ENCODE data around the gene EFEMP2. TPM values are rescaled to one million over a fixed set of nuclear protein-coding genes. Genes with fewer than 3 reads are reported as not detected.
A peak's percentile ranks its signal among the peaks of the same experiment; 100 is the strongest.

EFEMP2 gene
- total RNA-seq, 1 experiment from 2014 or later, result 4.5 TPM

DNA sequence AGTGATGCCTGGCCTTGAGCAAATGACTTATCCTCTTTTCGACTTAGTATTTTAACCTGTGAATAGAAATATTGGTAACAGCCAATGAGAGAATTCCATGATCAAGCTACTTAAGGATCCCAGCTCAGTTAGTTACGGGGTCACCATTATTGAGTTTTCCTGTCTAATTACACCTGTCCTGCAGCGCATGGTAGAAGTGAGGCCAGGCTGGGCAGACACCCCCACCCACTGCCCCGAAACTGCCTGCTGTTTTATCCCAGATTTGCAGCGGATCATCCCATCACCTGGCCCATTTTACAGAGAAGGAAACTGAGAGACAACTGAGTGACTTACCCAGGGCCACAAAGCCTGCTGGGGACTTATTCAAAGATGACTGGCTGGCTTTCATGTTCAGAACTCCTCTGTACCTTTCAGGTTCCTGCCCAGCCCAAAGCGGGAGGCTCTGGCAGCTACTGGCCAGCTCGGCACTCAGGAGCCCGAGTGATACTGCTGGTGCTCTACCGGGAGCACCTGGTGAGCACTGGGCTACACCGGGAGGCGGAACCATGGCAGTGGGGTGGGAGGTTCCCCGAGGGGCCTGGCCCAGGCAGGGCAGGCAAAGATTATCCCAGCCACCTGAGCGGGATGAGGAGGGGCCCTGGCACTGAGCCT lies 10.9 kb downstream of the EFEMP2 start:
- Histone ChIP-seq H3K4me2 (ENCODE audit: low read length) (peak overlapping the region; percentile 98), H3K9me3 (ENCODE audit: low read length) (no peaks in the 10 kb centered on the region), H3K36me3 (ENCODE audit: low read depth, low read length) (peaks cover 20% of the 10 kb centered on the region; the same call in 1 of the 2 replicates), H3K4me3 (ENCODE audit: low read length) (peak overlapping the region; percentile 79), H4K20me1 (ENCODE audit: low read length) (peaks cover 9% of the 10 kb centered on the region), H3F3A (ENCODE audit: low read length, unreplicated experiment) (peaks cover 11% of the 10 kb centered on the region), H3K27ac (ENCODE audit: low read length) (no peak overlapping the region), H3K9me2 (replicated peaks; ENCODE audit: low read length) (no peaks in the 10 kb centered on the region), H3K9ac (ENCODE audit: low read length) (peak overlapping the region; percentile 90), H3K27me3 (ENCODE audit: low read length) (no peaks in the 10 kb centered on the region), H3K4me1 (ENCODE audit: insufficient read depth, low read length) (peaks cover 19% of the 10 kb centered on the region), H3K79me2 (ENCODE audit: low read length) (peaks cover 38% of the 10 kb centered on the region), H2AFZ (ENCODE audit: low read length) (peak overlapping the region; percentile 93; the same call in 1 of the 2 replicates)
- no peak for TF ChIP-seq EZH2 (IDR thresholded peaks at IDR 0.05; ENCODE audit: low read length, unreplicated experiment)
- no peak for TF ChIP-seq CTCF (conservative IDR thresholded peaks at IDR 0.05; ENCODE audit: low read depth, low read length)
- TF ChIP-seq EZH2phosphoT487 (IDR thresholded peaks at IDR 0.05; ENCODE audit: borderline replicate concordance, low read length), result no peak
- no peak for ATAC-seq
- ChIA-PET POLR2A (ENCODE audit: unreplicated experiment) (interaction anchor here (0.5 kb wide), 1 partner anchor 37 kb away, joined by 12 read pairs; no protein-coding TSS in a partner anchor), CTCF (interaction anchor here (0.6 kb wide), 1 partner anchor 90 kb away, joined by 5 read pairs; no protein-coding TSS in a partner anchor)
- DNase-seq, result no peak
- intact Hi-C loops (cut with micrococcal nuclease), result no loop called here
- TSS peak; percentile 23 for BruUV-seq (replicated peaks)

GRCh38 chr11:65861165-65861505 lies 11.5 kb downstream of the EFEMP2 start:
- H3K9me2 ChIP-seq (replicated peaks; ENCODE audit: low read length), result no peaks in the 10 kb centered on the region
- TF ChIP-seq CTCF (conservative IDR thresholded peaks at IDR 0.05; ENCODE audit: low read depth, low read length), result no peak
- TF ChIP-seq EZH2phosphoT487 (IDR thresholded peaks at IDR 0.05; ENCODE audit: borderline replicate concordance, low read length), result no peak
- TF ChIP-seq EZH2 (IDR thresholded peaks at IDR 0.05; ENCODE audit: low read length, unreplicated experiment), result no peak
- peak overlapping the region; percentile 79 for H3K4me3 ChIP-seq (ENCODE audit: low read length)
- ATAC-seq (no peak), DNase-seq (peak; percentile 35)
- H4K20me1 ChIP-seq (ENCODE audit: low read length), result peaks cover 14% of the 10 kb centered on the region
- peaks cover 11% of the 10 kb centered on the region for H3F3A ChIP-seq (ENCODE audit: low read length, unreplicated experiment)
- POLR2A ChIA-PET (ENCODE audit: unreplicated experiment), result interaction anchor here (0.5 to 0.6 kb wide), 2 partner anchors 38 to 284 kb away, joined by 3 to 12 read pairs; no protein-coding TSS in a partner anchor
- BruUV-seq (replicated peaks), result no TSS peak
- peaks cover 25% of the 10 kb centered on the region for H3K36me3 ChIP-seq (ENCODE audit: low read depth, low read length)
- H3K79me2 ChIP-seq (ENCODE audit: low read length), result peaks cover 44% of the 10 kb centered on the region
- H3K4me1 ChIP-seq (ENCODE audit: insufficient read depth, low read length), result peaks cover 24% of the 10 kb centered on the region
- CTCF ChIA-PET, result interaction anchor here (0.6 to 2.0 kb wide), 2 partner anchors 81 to 91 kb away, joined by 5 to 6 read pairs; no protein-coding TSS in a partner anchor
- intact Hi-C loops (cut with micrococcal nuclease), result no loop called here
- no peaks in the 10 kb centered on the region for H3K9me3 ChIP-seq (ENCODE audit: low read length)
- H2AFZ ChIP-seq (ENCODE audit: low read length), result peak overlapping the region; percentile 93
- no peaks in the 10 kb centered on the region for H3K27me3 ChIP-seq (ENCODE audit: low read length)
- H3K9ac ChIP-seq (ENCODE audit: low read length), result peak overlapping the region; percentile 90
- peak overlapping the region; percentile 98 for H3K4me2 ChIP-seq (ENCODE audit: low read length)
- peak overlapping the region; percentile 74 for H3K27ac ChIP-seq (ENCODE audit: low read length)

All from PC-3 (cell line).